Endothelial cell of umbilical vein (primary cell): ENCODE results near the gene RASSF5. TPM values are rescaled to one million over a fixed set of nuclear protein-coding genes. Genes with fewer than 3 reads are reported as not detected.

Experiments
- BruUV-seq: library from RNA; stranded (reverse); fragments of 400-500 nt; replicated peaks from 2 replicates; lab custom pipeline; 2021; lab: Mats Ljungman, UMichigan
- CTCF ChIA-PET: fragments of 300-600, 350-600 bp; sonication (Branson Sonifier 250); formaldehyde crosslinking; loops from one replicate; lab custom pipeline; 2021; ENCODE audit warnings: antibody characterized with exemption, inconsistent platforms; lab: Charles Lee
- POLR2A ChIA-PET: fragments of 300-600, 350-600 bp; sonication (Branson Sonifier 250); formaldehyde crosslinking; loops from one replicate; lab custom pipeline; 2021; ENCODE audit warnings: antibody characterized with exemption, inconsistent platforms; lab: Charles Lee
- DNase-seq: peaks from one replicate; pipeline ENCODE4 v3.0.0-alpha.2; 2011; ENCODE audit warnings: low read depth, low spot score
- FAIRE-seq: peaks from 2 replicates; lab custom pipeline; 2011; peaks lifted over from hg19 to GRCh38; lab: Jason Lieb, UNC
- H2AFZ ChIP-seq: 2 replicates; pipeline ENCODE4 v1.6.0; 2012; ENCODE audit warnings: low read depth, low read length, control low read depth, inconsistent platforms
- H3K27ac ChIP-seq: 2 replicates; pipeline ENCODE4 v1.5.1; 2011; ENCODE audit warnings: low read depth, mild to moderate bottlenecking, control low read depth, low read length, moderate library complexity; ENCODE audit not compliant: insufficient read depth
- H3K27me3 ChIP-seq, 2 experiments: 2 replicates each; pipeline versions ENCODE4 v1.6.0 to v1.6.1; 2011; ENCODE audit warnings: low read length in 2 of 2, mixed read lengths in 1 of 2; ENCODE audit not compliant: control insufficient read depth in 2 of 2, insufficient read depth in 2 of 2
- H3K36me3 ChIP-seq, 2 experiments: 2 replicates in 1 of 2; 3 replicates in 1 of 2; pipeline ENCODE4 v1.5.1; 2011; ENCODE audit warnings: low read length in 2 of 2, mild to moderate bottlenecking in 1 of 2, moderate library complexity in 1 of 2; ENCODE audit not compliant: control insufficient read depth in 2 of 2, insufficient read depth in 2 of 2; ENCODE audit errors: extremely low read depth in 1 of 2
- H3K4me1 ChIP-seq: 3 replicates; pipeline ENCODE4 v1.5.1; 2011; ENCODE audit warnings: mild to moderate bottlenecking, low read length; ENCODE audit not compliant: control insufficient read depth, insufficient read depth; ENCODE audit errors: extremely low read depth
- H3K4me2 ChIP-seq: 2 replicates; pipeline ENCODE4 v1.6.1; 2011; ENCODE audit warnings: low read length, control low read depth, mixed read lengths; ENCODE audit not compliant: insufficient read depth
- H3K4me3 ChIP-seq, 3 experiments: fragments of 200-600 bp in 1 of 3; sonication (generic), shearing (Covaris generic) in 1 of 3; replicated peaks in 1 of 3; 2 replicates each; pipeline ENCODE4 v1.5.1; 2011 to 2016; ENCODE audit warnings: control low read depth in 3 of 3, low read length in 3 of 3, mild to moderate bottlenecking in 2 of 3, inconsistent platforms in 1 of 3, low read depth in 1 of 3, moderate library complexity in 1 of 3; ENCODE audit not compliant: insufficient read depth in 1 of 3
- H3K79me2 ChIP-seq: 2 replicates; pipeline ENCODE4 v1.6.0; 2012; ENCODE audit warnings: low read length, inconsistent platforms; ENCODE audit not compliant: control insufficient read depth, insufficient read depth
- H3K9ac ChIP-seq: replicated peaks from 2 replicates; pipeline ENCODE3; 2011; ENCODE audit warnings: low read length, control low read depth; ENCODE audit not compliant: insufficient read depth; ENCODE audit errors: extremely low read depth
- H3K9me1 ChIP-seq: replicated peaks from 3 replicates; pipeline ENCODE4 v1.6.0; 2011; ENCODE audit warnings: mild to moderate bottlenecking, low read length; ENCODE audit not compliant: control insufficient read depth, insufficient read depth; ENCODE audit errors: extremely low read depth
- H3K9me3 ChIP-seq: replicated peaks from 2 replicates; pipeline ENCODE4 v1.5.1; 2012; ENCODE audit warnings: low read length, inconsistent platforms; ENCODE audit not compliant: control insufficient read depth, insufficient read depth
- H4K20me1 ChIP-seq: replicated peaks from 2 replicates; pipeline ENCODE3; 2011; ENCODE audit warnings: mild to moderate bottlenecking, low read length; ENCODE audit not compliant: control insufficient read depth, insufficient read depth; ENCODE audit errors: extremely low read depth
- CTCF ChIP-seq, 2 donors: IDR thresholded peaks; 1 replicate in 1 of 2; 2 replicates in 1 of 2; pipeline ENCODE4 v1.5.1; 2011; ENCODE audit warnings: low read length in 2 of 2, mild to moderate bottlenecking in 2 of 2, moderate library complexity in 2 of 2, control low read depth in 1 of 2, inconsistent platforms in 1 of 2, low read depth in 1 of 2; ENCODE audit not compliant: insufficient read depth in 1 of 2; ENCODE audit errors: extremely low read depth in 1 of 2
- EZH2 ChIP-seq: IDR thresholded peaks from 2 replicates; pipeline ENCODE4 v1.6.1; 2012; ENCODE audit warnings: borderline replicate concordance, low read depth, mild to moderate bottlenecking, moderate library complexity, low read length, inconsistent platforms; ENCODE audit not compliant: severe bottlenecking
- FOS ChIP-seq: IDR thresholded peaks from 2 replicates; pipeline ENCODE4 v1.6.1; 2011; ENCODE audit warnings: mild to moderate bottlenecking, low read length, moderate library complexity, borderline replicate concordance; ENCODE audit not compliant: insufficient read depth
- GATA2 ChIP-seq: IDR thresholded peaks from 2 replicates; pipeline ENCODE4 v1.7.0; 2011; ENCODE audit warnings: low read depth, mild to moderate bottlenecking, moderate library complexity, mixed read lengths, low read length; ENCODE audit not compliant: insufficient read length, insufficient read depth
- JUN ChIP-seq: IDR thresholded peaks from 2 replicates; pipeline ENCODE4 v1.6.1; 2011; ENCODE audit warnings: borderline replicate concordance, low read depth; ENCODE audit not compliant: insufficient read length, insufficient read depth
- POLR2A ChIP-seq: IDR thresholded peaks from 2 replicates; pipeline ENCODE4 v1.6.1; 2012; ENCODE audit warnings: low read depth, mild to moderate bottlenecking, control low read depth, low read length
- POLR2AphosphoS5 ChIP-seq: IDR thresholded peaks from 2 replicates; pipeline ENCODE4 v1.6.1; 2012; ENCODE audit warnings: low read depth, mild to moderate bottlenecking, control low read depth, low read length, moderate library complexity; ENCODE audit not compliant: insufficient read depth
- dilution Hi-C: fragments of 300-500 bp; cut with MboI; formaldehyde crosslinking; loops from one replicate; pipeline ENCODE4 v1.15.0; 2019; ENCODE audit warnings: low sequenced_read_pairs; ENCODE audit not compliant: extremely low pct_ligation_motif_present
- intact Hi-C: fragments of 100-400 bp; cut with micrococcal nuclease; formaldehyde crosslinking; loops from one replicate; pipeline ENCODE4 v1.10.0; 2022
- polyA plus RNA-seq, 4 experiments: library from polyadenylated mRNA; depleted of rRNA in 3 of 4; stranded (reverse) in 3 of 4; unstranded in 1 of 4; fragments of >200 nt; gene quantifications; 2 replicates each; pipeline versions ENCODE4 v1.2.1 to v1.2.3, GENCODE V29; 2011 to 2012; ENCODE audit warnings: missing spikeins in 1 of 4
- total RNA-seq: library from RNA; stranded (reverse); gene quantifications from 2 replicates; pipeline ENCODE4 v1.2.3, GENCODE V29; 2021
- TF ChIP-seq, protein P1 (sequence below): IDR thresholded peaks from 2 replicates; pipeline ENCODE4 v1.6.1; 2011; ENCODE audit not compliant: insufficient read depth, insufficient read length

Gene RASSF5
- total and polyA plus RNA-seq, 2 donors (not counting 3 experiments of a cell fraction or from before 2014, with no cell fraction given): 0.23 to 0.60 TPM

- Histone ChIP-seq H2AFZ (no peak overlapping the region), H3K36me3 (no peaks in the 10 kb centered on the region), H3K4me1 (no peaks in the 10 kb centered on the region), H3K4me2 (no peak overlapping the region), H3K9ac (no peak overlapping the region), H3K79me2 (no peaks in the 10 kb centered on the region), H3K9me1 (no peaks in the 10 kb centered on the region), H3K4me3 (no peak overlapping the region), H3K27ac (no peak overlapping the region), H4K20me1 (no peaks in the 10 kb centered on the region), H3K9me3 (no peaks in the 10 kb centered on the region), H3K27me3 (peaks cover 50 to 54% of the 10 kb centered on the region in 2 experiments)
- ChIA-PET POLR2A (no interaction called here), CTCF (interaction anchor here (0.7 to 2.1 kb wide), 6 partner anchors 8 to 80 kb away, joined by 3 to 18 read pairs (median 4); no protein-coding TSS in a partner anchor)
- FAIRE-seq: peak; percentile 43
- intact Hi-C loops: loop anchor here (1.0 kb wide), 1 partner anchor 21 kb away; no protein-coding TSS in a partner anchor
- peak; percentile 5 for TF ChIP-seq JUN
- no peak for TF ChIP-seq EZH2
- no peak for TF ChIP-seq CTCF (IDR thresholded peaks at IDR 0.05; ENCODE audit: extremely low read depth in 1 of 2, insufficient read depth in 1 of 2, low read depth in 1 of 2, low read length in 2 of 2)
- no TSS peak for BruUV-seq
- peak; percentile 29 for DNase-seq
- dilution Hi-C loops: no loop called here
These were observed 3.6 kb upstream of the RASSF5 start for GRCh38 chr1:206503591-206504362.

DNA sequence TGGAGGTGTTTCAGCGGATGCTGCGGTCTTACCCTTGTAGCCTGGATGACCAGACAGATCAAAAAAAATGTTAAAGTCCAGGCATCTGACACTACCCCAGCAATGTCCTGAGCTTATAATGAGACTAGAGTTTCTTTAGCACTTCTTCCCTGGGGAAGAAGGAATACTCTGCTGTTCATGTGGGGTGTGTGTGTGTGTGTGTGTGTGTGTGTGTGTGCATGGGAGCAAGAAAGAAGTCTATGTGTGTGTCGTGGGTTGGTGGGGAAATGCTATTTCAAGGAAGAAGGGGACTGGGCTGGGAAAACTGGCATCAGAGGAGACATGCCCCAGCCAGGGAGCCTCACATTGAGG is 3.0 kb upstream of the RASSF5 start:
- H4K20me1 ChIP-seq: no peaks in the 10 kb centered on the region
- no peak for FAIRE-seq
- H3K4me2 ChIP-seq: no peak overlapping the region
- no peak overlapping the region for H3K9ac ChIP-seq
- no peaks in the 10 kb centered on the region for H3K79me2 ChIP-seq
- no peaks in the 10 kb centered on the region for H3K9me3 ChIP-seq
- no peak for DNase-seq
- H3K27ac ChIP-seq: no peak overlapping the region
- ChIA-PET POLR2A (no interaction called here), CTCF (interaction anchor here (1.2 to 2.1 kb wide), 3 partner anchors 9 to 25 kb away, joined by 4 to 18 read pairs (median 4); no protein-coding TSS in a partner anchor)
- intact Hi-C loops (no loop called here), dilution Hi-C loops (no loop called here)
- no TSS peak for BruUV-seq
- H3K4me1 ChIP-seq: no peaks in the 10 kb centered on the region
- peaks cover 56 to 59% of the 10 kb centered on the region in 2 experiments for H3K27me3 ChIP-seq
- TF ChIP-seq FOS (no peak), POLR2A (no peak), GATA2 (no peak), POLR2AphosphoS5 (no peak), JUN (no peak), CTCF (IDR thresholded peaks at IDR 0.05; ENCODE audit: extremely low read depth in 1 of 2, insufficient read depth in 1 of 2, low read depth in 1 of 2, low read length in 2 of 2) (no peak)
- TF ChIP-seq, protein P1, sequence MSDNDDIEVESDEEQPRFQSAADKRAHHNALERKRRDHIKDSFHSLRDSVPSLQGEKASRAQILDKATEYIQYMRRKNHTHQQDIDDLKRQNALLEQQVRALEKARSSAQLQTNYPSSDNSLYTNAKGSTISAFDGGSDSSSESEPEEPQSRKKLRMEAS: no peak
- H3K4me3 ChIP-seq: no peak overlapping the region
- no peaks in the 10 kb centered on the region for H3K36me3 ChIP-seq
- no peak overlapping the region for H2AFZ ChIP-seq
- no peaks in the 10 kb centered on the region for H3K9me1 ChIP-seq
